PC-3 (cell line): ENCODE results near the gene SKOR1.

Experiments
- EZH2 ChIP-seq: fragments of 300-600 bp; sonication (generic); IDR thresholded peaks from one replicate; pipeline ENCODE4 v1.6.1; 2017; ENCODE audit warnings: antibody characterized with exemption, mild to moderate bottlenecking, low read length; ENCODE audit not compliant: unreplicated experiment
- TF ChIP-seq, protein P1 (sequence below): fragments of 300-600 bp; sonication (generic); conservative IDR thresholded peaks from 2 replicates; pipeline ENCODE4 v1.5.1; 2017; ENCODE audit warnings: antibody characterized with exemption, low read depth, mild to moderate bottlenecking, low read length

DNA sequence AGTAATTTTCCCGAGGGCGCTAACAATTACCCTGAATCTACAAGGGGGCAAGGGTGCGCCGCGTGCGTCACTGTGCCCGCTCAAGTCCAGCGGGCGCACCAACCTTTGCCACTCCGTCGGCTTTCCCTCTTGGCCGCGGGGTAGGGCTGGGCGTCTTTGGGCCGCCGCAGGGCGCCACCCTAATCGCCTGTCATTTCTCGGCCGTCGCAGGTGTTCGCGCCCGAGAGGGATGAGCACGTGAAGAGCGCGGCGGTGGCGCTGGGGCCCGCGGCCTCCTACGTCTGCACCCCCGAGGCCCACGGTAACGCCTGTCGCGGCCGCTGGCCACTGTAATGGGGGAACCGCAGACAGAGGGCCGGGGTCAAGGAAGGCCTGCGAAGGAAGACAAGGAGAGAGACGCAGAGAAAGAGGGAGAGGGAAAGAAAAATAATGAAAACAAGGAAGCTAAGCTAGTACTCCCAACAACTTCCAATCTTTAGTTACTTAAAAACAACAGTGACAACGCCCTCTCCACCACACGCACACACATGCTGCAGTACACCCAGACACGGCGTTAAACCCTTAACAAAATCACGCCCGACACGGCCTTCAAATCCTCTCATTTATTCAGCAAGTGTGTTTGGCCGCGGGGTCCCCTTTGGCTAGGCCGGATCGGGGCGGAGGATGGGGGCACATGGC lies 3.8 kb downstream of the SKOR1 start:
- no peak for TF ChIP-seq EZH2
- TF ChIP-seq, protein P1, sequence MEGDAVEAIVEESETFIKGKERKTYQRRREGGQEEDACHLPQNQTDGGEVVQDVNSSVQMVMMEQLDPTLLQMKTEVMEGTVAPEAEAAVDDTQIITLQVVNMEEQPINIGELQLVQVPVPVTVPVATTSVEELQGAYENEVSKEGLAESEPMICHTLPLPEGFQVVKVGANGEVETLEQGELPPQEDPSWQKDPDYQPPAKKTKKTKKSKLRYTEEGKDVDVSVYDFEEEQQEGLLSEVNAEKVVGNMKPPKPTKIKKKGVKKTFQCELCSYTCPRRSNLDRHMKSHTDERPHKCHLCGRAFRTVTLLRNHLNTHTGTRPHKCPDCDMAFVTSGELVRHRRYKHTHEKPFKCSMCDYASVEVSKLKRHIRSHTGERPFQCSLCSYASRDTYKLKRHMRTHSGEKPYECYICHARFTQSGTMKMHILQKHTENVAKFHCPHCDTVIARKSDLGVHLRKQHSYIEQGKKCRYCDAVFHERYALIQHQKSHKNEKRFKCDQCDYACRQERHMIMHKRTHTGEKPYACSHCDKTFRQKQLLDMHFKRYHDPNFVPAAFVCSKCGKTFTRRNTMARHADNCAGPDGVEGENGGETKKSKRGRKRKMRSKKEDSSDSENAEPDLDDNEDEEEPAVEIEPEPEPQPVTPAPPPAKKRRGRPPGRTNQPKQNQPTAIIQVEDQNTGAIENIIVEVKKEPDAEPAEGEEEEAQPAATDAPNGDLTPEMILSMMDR = no peak
